Measurements from ENCODE around the gene XG.
"Not testable (repeated sequence)": the region's sequence is repeated elsewhere in the genome, so short reads cannot be mapped to it uniquely, and the experiment has no call there.

The XG gene

DNA sequence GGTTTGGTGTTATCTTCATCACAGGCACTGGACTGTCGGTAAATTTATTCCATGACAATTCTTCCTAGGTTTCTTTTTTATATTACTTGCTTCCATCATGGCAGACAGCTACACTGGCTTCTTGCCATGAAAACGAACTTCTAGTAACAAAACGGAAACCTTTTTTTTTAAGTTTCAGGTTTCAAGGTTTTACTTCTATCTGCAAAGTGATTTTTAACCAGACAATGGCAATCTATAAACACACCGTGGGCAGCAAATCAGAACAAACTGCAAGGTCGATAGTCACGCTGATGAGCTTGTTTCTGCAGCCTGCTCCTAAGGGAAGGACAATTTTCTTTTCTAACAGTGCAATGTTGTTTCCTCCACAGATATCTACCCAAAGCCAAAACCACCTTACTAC lies 29.9 kb downstream of the XG start:
- no peak for DNase-seq

DNA sequence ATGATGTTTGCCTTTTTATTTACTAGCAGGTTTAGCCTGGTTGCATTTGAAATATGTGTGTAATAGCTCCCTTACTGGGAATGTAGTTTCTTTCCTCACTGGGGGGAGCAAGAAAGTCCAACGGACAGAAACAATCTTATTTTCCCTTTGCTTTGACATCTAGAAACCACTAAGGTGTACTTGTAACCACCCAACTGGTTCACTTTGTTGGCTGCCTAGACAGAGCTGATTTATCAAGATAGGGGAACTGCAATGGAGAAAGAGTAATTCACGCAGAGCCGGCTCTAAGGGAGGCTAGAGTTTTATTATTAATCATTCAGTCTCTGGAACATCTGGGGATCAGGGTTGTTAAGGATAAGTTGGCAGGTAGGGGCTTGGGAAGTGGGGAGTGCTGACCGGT lies 30.3 kb downstream of the XG start:
- no peak for DNase-seq

DNA sequence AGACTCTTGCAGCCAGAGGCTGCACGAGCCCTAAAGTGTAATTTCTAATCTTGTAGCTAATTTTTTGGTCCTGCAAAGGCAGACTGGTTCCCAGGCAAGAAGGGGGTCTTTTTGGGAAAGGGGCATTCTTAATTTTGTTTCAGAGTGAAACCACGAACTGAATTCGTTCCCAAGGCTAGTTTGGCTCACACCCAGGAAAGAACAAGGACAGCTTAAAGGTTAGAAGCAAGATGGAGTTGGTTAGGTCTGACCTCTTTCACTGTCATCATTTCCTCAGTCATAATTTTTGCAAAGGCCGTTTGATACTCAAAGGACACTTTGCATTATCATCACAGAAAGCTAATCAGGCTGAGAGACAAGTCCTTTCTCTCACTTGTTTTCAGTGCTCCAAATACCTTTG lies 30.9 kb downstream of the XG start:
- DNase-seq, result no peak

- no peak for DNase-seq
These were observed 32.2 kb downstream of the XG start for GRCh38 chrX:2784026-2784425.

GRCh38 chrX:2785538-2785937 lies 33.7 kb downstream of the XG start:
- DNase-seq, result no peak

DNA sequence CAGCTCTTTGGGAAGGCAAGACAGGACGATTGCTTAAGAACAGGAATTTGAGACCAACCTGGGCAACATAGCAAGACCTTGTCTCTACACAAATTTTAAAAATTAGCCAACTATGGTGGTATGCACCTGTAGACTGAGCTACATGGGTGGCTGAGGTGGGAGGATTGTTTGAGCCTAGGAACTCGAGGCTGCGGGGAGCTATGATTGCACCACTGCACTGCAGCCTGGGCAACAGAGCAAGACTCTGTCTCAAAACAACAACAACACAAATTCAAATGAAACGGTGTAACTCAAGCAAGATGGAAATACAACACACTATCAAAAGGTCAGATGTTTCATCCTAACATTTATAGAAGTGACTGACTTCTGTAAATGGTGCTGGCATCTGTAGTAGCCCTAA lies 37.1 kb downstream of the XG start:
- DNase-seq, result no peak

DNA sequence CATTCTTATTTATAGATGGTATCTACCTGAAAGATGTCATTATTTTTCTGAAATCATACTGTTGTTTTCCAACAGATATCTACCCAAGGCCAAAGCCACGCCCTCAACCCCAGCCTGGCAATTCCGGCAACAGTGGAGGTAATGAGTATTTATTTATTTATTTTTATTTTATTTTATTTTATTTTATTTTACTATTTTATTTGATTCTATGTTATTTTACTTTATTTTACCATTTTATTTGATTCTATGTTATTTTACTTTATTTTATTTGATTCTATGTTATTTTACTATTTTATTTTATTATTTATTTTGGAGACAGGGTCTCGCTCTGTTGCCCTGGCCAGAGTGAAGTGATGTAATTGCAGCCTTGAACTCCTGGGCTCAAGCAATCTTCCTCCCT lies 37.7 kb downstream of the XG start:
- no peak for DNase-seq

DNA sequence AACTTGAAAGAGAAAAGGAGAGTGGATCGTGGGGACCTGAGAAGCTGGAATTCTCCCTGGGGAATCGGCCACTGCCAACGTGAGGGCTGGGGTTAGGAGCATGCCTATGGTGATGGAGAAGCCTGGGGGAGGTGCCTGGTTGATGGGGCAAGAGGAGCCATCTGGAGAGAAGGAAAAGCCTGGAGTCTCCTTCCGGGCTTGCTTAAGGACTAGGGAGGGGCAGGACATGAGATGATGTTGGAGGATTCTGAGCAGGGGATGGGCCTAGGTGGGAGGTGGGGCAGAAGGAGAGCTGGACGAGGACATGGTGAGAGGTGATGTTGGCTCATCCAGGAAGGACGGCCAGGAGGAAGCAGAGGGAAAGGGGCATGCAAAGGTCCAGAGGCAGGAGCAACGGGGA lies 41.9 kb downstream of the XG start:
- DNase-seq, result no peak

- no peak for DNase-seq
These were observed 42.5 kb downstream of the XG start for GRCh38 chrX:2794336-2794735.

- not testable (repeated sequence) for DNase-seq
These were observed 45.0 kb downstream of the XG start for GRCh38 chrX:2796808-2797207.

DNA sequence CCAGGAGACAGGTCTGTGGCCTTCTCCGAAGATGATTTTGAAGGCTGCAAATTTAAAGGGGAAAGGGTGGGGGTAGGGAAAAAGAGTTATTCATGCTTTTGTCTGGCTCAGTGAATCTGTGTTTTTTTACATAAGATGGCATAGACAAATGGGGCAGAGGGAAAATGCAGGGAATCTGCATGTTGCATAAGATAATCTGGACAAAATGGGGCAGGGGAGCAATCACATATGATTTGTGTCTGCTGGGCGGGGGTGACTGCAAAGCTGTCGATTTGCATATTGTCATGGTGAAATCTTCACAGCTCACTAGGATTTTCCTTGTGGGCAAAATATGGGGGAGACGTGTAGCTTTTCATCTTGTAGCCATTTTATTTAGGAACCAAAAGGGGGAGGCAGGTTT lies 47.5 kb downstream of the XG start:
- DNase-seq, result no peak

DNA sequence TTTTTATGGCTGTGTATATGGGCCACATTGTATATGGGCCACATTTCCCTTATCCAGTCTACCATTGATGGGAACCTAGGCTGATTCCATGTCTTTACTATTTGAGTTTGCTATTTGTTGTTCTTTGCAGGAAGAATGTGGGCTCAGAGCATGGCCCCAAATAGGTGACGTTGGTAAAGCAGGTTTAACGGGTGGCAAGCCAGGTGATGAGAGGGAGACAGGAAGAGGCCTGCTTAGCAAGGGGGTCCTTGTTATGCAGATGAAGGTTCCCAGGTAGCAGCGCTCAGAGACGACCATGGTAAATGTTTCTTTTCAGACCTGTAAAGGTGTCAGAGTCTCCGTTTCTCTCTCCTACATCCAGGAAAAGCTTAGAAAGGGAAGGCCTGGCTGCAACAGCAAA lies 48.1 kb downstream of the XG start:
- not testable (repeated sequence) for DNase-seq

GRCh38 chrX:2801223-2801622 lies 49.4 kb downstream of the XG start:
- no peak for DNase-seq

DNA sequence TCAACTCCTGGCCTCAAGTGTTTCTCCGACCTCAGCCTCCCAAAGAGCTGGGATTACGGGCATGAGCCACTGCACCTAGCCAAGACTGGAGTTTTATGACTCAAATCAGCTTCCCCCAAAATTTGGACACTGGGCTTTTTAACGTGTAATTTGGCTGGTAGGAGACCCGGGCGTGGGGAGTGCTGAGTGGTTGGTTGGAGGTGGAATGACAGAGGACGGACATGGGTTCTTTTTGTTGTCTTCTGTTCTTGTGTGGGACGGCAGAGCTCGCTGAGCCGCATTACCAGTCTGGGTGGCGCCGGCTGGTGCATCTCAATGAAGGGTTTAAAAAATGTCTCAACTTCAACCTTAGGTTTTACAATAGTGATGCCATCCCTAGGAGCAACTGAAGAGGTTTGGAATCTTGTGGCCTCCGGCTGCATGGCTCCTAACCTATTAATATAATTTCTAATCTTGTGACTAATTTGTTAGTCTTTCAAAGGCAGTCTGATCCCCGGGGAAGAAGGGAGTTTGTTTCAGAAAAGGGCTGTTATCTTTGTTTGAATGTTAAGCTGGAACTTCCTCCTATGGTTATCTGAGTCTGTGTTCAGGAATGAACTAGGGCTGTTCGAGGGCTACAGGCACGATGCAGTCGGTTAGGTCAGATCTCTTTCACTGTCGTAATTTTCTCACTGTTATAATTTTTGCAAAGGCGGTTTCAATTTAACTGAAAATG lies 50.7 kb downstream of the XG start:
- not testable (repeated sequence) for DNase-seq

- not testable (repeated sequence) for DNase-seq
These were observed 51.6 kb downstream of the XG start for GRCh38 chrX:2803486-2803885.

- not testable (repeated sequence) for DNase-seq
These were observed 52.4 kb downstream of the XG start for GRCh38 chrX:2804106-2804843.

- DNase-seq, result not testable (repeated sequence)
These were observed 53.0 kb downstream of the XG start for GRCh38 chrX:2804858-2805257.

DNA sequence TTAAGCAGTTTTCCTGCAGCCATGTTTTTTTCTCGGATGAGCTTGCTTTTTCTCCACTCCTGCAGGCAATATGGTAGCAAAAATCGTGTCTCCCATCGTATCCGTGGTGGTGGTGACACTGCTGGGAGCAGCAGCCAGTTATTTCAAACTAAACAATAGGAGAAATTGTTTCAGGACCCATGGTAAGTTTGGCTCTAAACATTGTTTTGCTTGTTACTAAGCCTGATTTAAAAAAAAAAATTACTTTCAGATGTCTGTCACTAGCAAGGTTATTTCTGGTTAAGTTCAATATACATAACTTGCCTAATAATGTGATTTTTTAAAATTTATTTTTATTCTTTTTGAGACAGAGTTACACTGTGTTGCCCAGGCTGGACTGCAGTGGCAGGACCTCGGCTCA lies 59.4 kb downstream of the XG start:
- DNase-seq, result no peak

DNA sequence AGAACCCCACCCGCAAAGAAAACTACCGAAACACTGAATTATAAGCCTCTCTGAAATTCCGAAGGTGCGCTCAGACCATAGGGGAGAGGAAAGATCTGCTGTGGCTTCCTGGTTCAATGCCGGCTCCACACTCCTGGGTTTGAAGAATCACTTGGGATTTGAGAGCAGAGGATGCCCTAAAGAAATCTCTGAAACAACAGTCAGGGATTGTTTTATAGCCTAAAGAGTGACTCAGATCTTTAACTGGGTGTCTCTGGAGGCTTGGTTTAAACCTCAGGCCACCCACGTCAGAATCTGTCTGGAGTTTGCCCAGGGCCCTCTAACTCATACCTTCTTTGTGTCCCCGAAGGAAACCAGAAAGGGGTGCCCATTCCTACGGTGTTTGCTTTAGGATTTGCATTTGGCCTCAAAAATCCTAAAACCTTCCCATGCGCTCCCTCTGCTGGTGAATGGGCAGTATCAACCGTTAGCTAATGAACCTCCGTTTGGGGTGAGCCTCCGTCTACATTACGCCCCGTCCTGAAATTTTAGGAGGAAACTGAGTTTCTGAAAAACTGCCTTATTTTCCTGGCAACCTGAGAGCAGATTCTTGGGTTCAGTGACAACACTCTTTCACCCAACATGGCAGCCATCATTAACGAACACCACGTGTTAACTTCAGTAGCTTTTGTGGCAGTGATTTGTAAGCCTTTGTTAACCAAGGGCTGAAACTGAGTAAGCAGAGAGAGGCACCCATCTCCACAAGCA lies 60.5 kb downstream of the XG start:
- peak; percentile 48 for DNase-seq

- DNase-seq, result no peak
These were observed 65.2 kb downstream of the XG start for GRCh38 chrX:2817036-2817435.

- no peak for DNase-seq
These were observed 67.7 kb downstream of the XG start for GRCh38 chrX:2819345-2820135.

DNA sequence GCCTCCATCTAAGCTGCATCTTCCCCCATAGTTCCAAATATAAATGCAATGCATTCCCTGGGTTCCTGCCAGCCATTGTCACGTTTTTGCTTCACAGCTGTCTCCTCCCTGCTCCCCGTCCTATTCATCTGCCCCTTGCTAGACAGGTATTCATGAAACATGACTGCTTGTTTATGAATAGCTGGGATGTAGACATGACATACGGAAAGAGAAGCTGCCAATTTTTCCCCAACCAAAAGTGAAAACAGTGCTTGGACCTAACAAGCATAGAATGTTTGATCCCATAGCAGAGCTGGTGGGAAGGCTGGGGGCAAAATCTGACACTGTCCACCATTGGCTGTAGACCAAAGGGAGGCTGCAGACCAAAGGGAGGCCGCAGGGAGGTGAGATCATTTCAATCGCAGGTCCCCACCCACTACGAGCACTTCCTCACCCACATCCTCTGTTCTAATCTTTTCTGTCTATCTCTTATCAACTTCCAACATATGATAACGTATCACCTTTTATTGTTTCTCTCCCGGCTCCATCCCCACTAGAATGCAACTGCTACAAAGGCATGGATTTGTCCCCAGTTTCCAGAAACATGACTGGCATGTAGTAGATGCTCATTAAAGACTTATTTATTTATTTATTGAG lies 68.4 kb downstream of the XG start:
- DNase-seq, result no peak

Measured in CD4-positive, alpha-beta T cell treated with Interferon gamma for 1 hour (primary cell).